Adrenal gland (tissue), 12 donors: ENCODE data around the gene BAG2. TPM values are rescaled to one million over a fixed set of nuclear protein-coding genes. Genes with fewer than 3 reads are reported as not detected.
A peak's percentile ranks its signal among the peaks of the same experiment; 100 is the strongest.

Experiments used
- DNase-seq, 7 donors: peaks; one replicate each; pipeline ENCODE4 v3.0.0-alpha.2; 2019 to 2020
- H3K27ac ChIP-seq, 5 donors: fragments of 200-600 bp; sonication (generic) in 4 of 5; 1 replicate in 3 of 5; 2 replicates in 2 of 5; pipeline versions ENCODE4 v1.5.1 to v1.8.0; 2016 to 2020; ENCODE audit warnings: mild to moderate bottlenecking in 1 of 5
- H3K27me3 ChIP-seq: fragments of 200-600 bp; 2 replicates; pipeline ENCODE4 v1.8.0; 2021
- H3K36me3 ChIP-seq, 2 donors: fragments of 200-600 bp; replicated peaks in 1 of 2; 1 replicate in 1 of 2; 2 replicates in 1 of 2; pipeline versions ENCODE4 v1.5.1 to v1.8.0; 2018 to 2022
- H3K4me1 ChIP-seq, 2 donors: fragments of 200-600 bp; replicated peaks in 1 of 2; 1 replicate in 1 of 2; 2 replicates in 1 of 2; pipeline versions ENCODE4 v1.5.1 to v1.8.0; 2018 to 2021
- H3K4me3 ChIP-seq, 4 donors: fragments of 200-600 bp; sonication (generic) in 3 of 4; one replicate each; pipeline ENCODE4 v1.5.1; 2016 to 2018
- H3K9me3 ChIP-seq, 3 donors: fragments of 200-600 bp; sonication (generic) in 1 of 3; replicated peaks in 1 of 3; 1 replicate in 2 of 3; 2 replicates in 1 of 3; pipeline versions ENCODE4 v1.5.1 to v1.8.0; 2016 to 2021
- CTCF ChIP-seq, 6 experiments: fragments of 450-650 bp in 4 of 6; fragments of 200-600 bp in 2 of 6; sonication (generic) in 1 of 6; IDR thresholded peaks; 1 replicate in 5 of 6; 2 replicates in 1 of 6; pipeline versions ENCODE4 v1.5.1 to v1.8.0; 2016 to 2021; ENCODE audit warnings: antibody characterized with exemption in 6 of 6, mild to moderate bottlenecking in 2 of 6, moderate library complexity in 1 of 6
- POLR2A ChIP-seq, 2 donors: fragments of 450-650 bp; IDR thresholded peaks; one replicate each; pipeline ENCODE4 v1.6.1; 2017; ENCODE audit warnings: antibody characterized with exemption in 2 of 2, mild to moderate bottlenecking in 2 of 2, moderate library complexity in 1 of 2
- WGBS, 4 donors: extraction: QIAGEN DNeasy Blood & Tissue Kit in 2 of 4; methylation state at CpG; one replicate each; pipeline versions ENCODE4 v1.1.5 to v1.1.7; 2013 to 2017; 5-methylcytosine and 5-hydroxymethylcytosine counted together
- intact Hi-C, 2 donors: fragments of 100-400 bp; cut with DNase I; formaldehyde crosslinking; loops; one replicate each; pipeline versions ENCODE4 v1.14.1 to v1.15.0; 2022 to 2023
- polyA plus RNA-seq, 3 donors: library from polyadenylated mRNA; stranded (reverse); fragments of 200-250 nt in 2 of 3; fragments of 350-450 nt in 1 of 3; fragmentation: Illumina TruSeq in 1 of 3; extraction: RNeasy Lipid Tissue Mini Kit (QIAGEN cat#74804) in 1 of 3; gene quantifications; one replicate each; pipeline ENCODE4 v1.2.3, GENCODE V29; 2013 to 2014
- total RNA-seq, 9 donors: library from RNA; depleted of rRNA in 4 of 9; stranded (reverse); fragments of >200 nt in 4 of 9; fragments of 120-200 nt in 1 of 9; fragmentation: NEBNext Ultra II Directional in 1 of 9; extraction: Animal tissue kit (Norgen Biotek cat#: 25700) in 1 of 9; gene quantifications; one replicate each; pipeline versions ENCODE4 v1.1.0 to v1.2.4, GENCODE V29; 2013 to 2023
- donor health status: healthy with polysubstance abuse.
- donor health status: Bipolar disorder and iron deficiency.
- donor health status: DM: yes; HTN: yes; CAD: no.
- donor health status: DM: no; HTN: no; CAD: no.
- donor health status: DM: no; HTN: no; CAD: no.
- donor health status: DM: yes; HTN: yes; CAD: no.

The BAG2 gene
- total and polyA plus RNA-seq, 12 donors: 2.6 to 18.0 (median 7.5) TPM

- H3K9me3 ChIP-seq: no peaks in the 10 kb centered on the region
- H3K36me3 ChIP-seq: peaks cover 0 to 7% of the 10 kb centered on the region in 2 donors
- 74 to 85% (median 82%) methylated on average over 9 to 11 of the region's 11 CpGs for WGBS, 4 donors
- intact Hi-C loops: loop anchor here in 1 of 2 donors (10.0 kb wide), 1 partner anchor 47 kb away; the partner anchor contains the start of gene RAB23
- H3K4me1 ChIP-seq: peaks cover 13 to 18% of the 10 kb centered on the region in 2 donors
- H3K27me3 ChIP-seq: no peaks in the 10 kb centered on the region
- peak in 2 of 7 donors; percentile 19 to 26 for DNase-seq
- H3K4me3 ChIP-seq: no peak overlapping the region
- TF ChIP-seq CTCF (IDR thresholded peaks at IDR 0.05) (no peak), POLR2A (IDR thresholded peaks at IDR 0.05) (no peak)
- peak overlapping the region in 1 of 5 donors; percentile 15 for H3K27ac ChIP-seq
These were observed 5.6 kb downstream of the BAG2 start for GRCh38 chr6:57177545-57178265.

GRCh38 chr6:57180596-57180995 lies 8.5 kb downstream of the BAG2 start:
- DNase-seq: no peak
- 88 to 94% (median 91%) methylated on average over 3 of the region's 3 CpGs for WGBS, 4 donors
- no peak overlapping the region for H3K4me3 ChIP-seq
- no peaks in the 10 kb centered on the region for H3K9me3 ChIP-seq
- H3K27me3 ChIP-seq: no peaks in the 10 kb centered on the region
- TF ChIP-seq POLR2A (IDR thresholded peaks at IDR 0.05) (no peak), CTCF (IDR thresholded peaks at IDR 0.05) (no peak)
- H3K4me1 ChIP-seq: peaks cover 0 to 2% of the 10 kb centered on the region in 2 donors
- intact Hi-C loops: no loop called here
- H3K27ac ChIP-seq: no peak overlapping the region
- H3K36me3 ChIP-seq: peaks cover 0 to 27% of the 10 kb centered on the region in 2 donors

GRCh38 chr6:57182017-57182432 lies 9.9 kb downstream of the BAG2 start:
- intact Hi-C loops: no loop called here
- H3K27ac ChIP-seq: no peak overlapping the region
- no peaks in the 10 kb centered on the region for H3K27me3 ChIP-seq
- no peak for TF ChIP-seq CTCF (IDR thresholded peaks at IDR 0.05)
- TF ChIP-seq POLR2A (IDR thresholded peaks at IDR 0.05): no peak
- WGBS, 4 donors: 89 to 100% (median 90%) methylated on average over 2 of the region's 2 CpGs
- no peaks in the 10 kb centered on the region for H3K9me3 ChIP-seq
- H3K4me1 ChIP-seq: peaks cover 0 to 2% of the 10 kb centered on the region in 2 donors
- no peak overlapping the region for H3K4me3 ChIP-seq
- DNase-seq: no peak
- H3K36me3 ChIP-seq: peaks cover 0 to 27% of the 10 kb centered on the region in 2 donors

- no peak for TF ChIP-seq POLR2A (IDR thresholded peaks at IDR 0.05)
- no peak for TF ChIP-seq CTCF (IDR thresholded peaks at IDR 0.05)
- WGBS, 4 donors: 87 to 97% (median 92%) methylated on average over 2 of the region's 2 CpGs
- DNase-seq: no peak
- Histone ChIP-seq H3K4me3 (no peak overlapping the region), H3K9me3 (no peaks in the 10 kb centered on the region), H3K27me3 (no peaks in the 10 kb centered on the region), H3K36me3 (peaks cover 0 to 27% of the 10 kb centered on the region in 2 donors), H3K4me1 (peaks cover 0 to 2% of the 10 kb centered on the region in 2 donors), H3K27ac (no peak overlapping the region)
- intact Hi-C loops: no loop called here
These were observed 11.2 kb downstream of the BAG2 start for GRCh38 chr6:57183336-57183735.
